ENCODE data around the gene AFF3. TPM values are rescaled to one million over a fixed set of nuclear protein-coding genes. Genes with fewer than 3 reads are reported as not detected.

The AFF3 gene
- total RNA-seq, 2 donors from 2014 or later: 10.8 to 16.2 TPM

- DNase-seq (ENCODE audit: low spot score): no peak
- no peak overlapping the region for H3K27ac ChIP-seq
- H3K9me3 ChIP-seq: no peaks in the 10 kb centered on the region
- H3K4me1 ChIP-seq: peaks cover 0 to 5% of the 10 kb centered on the region in 2 donors
- no peak overlapping the region for H3K4me3 ChIP-seq
- no peak for TF ChIP-seq CTCF (IDR thresholded peaks at IDR 0.05)
- H3K36me3 ChIP-seq: no peaks in the 10 kb centered on the region
- no peaks in the 10 kb centered on the region for H3K27me3 ChIP-seq
These were observed 199.6 kb downstream of the AFF3 start for GRCh38 chr2:99942561-99943347.

GRCh38 chr2:99940963-99941362 lies 201.4 kb downstream of the AFF3 start:
- DNase-seq (ENCODE audit: low spot score): no peak
- H3K4me1 ChIP-seq: peaks cover 0 to 5% of the 10 kb centered on the region in 2 donors
- H3K9me3 ChIP-seq: no peaks in the 10 kb centered on the region
- H3K27ac ChIP-seq: no peak overlapping the region
- no peak for TF ChIP-seq CTCF (IDR thresholded peaks at IDR 0.05)
- no peak overlapping the region for H3K4me3 ChIP-seq
- no peaks in the 10 kb centered on the region for H3K36me3 ChIP-seq
- H3K27me3 ChIP-seq: no peaks in the 10 kb centered on the region

GRCh38 chr2:99939135-99939534 lies 203.3 kb downstream of the AFF3 start:
- Histone ChIP-seq H3K27me3 (no peaks in the 10 kb centered on the region), H3K27ac (no peak overlapping the region), H3K4me3 (no peak overlapping the region), H3K4me1 (peaks cover 0 to 5% of the 10 kb centered on the region in 2 donors), H3K9me3 (no peaks in the 10 kb centered on the region), H3K36me3 (no peaks in the 10 kb centered on the region)
- no peak for DNase-seq (ENCODE audit: low spot score)
- no peak for TF ChIP-seq CTCF (IDR thresholded peaks at IDR 0.05)

- Histone ChIP-seq H3K4me3 (no peak overlapping the region), H3K9me3 (no peaks in the 10 kb centered on the region), H3K27ac (no peak overlapping the region), H3K4me1 (peaks cover 0 to 5% of the 10 kb centered on the region in 2 donors), H3K27me3 (no peaks in the 10 kb centered on the region), H3K36me3 (no peaks in the 10 kb centered on the region)
- no peak for DNase-seq (ENCODE audit: low spot score)
- TF ChIP-seq CTCF (IDR thresholded peaks at IDR 0.05): no peak
These were observed 204.1 kb downstream of the AFF3 start for GRCh38 chr2:99938250-99938649.

- no peak for TF ChIP-seq CTCF (IDR thresholded peaks at IDR 0.05)
- no peaks in the 10 kb centered on the region for H3K27me3 ChIP-seq
- no peak for DNase-seq (ENCODE audit: low spot score)
These were observed 206.3 kb downstream of the AFF3 start for GRCh38 chr2:99936065-99936464.

GRCh38 chr2:99935662-99936061 lies 206.7 kb downstream of the AFF3 start:
- Histone ChIP-seq H3K9me3 (no peaks in the 10 kb centered on the region), H3K27me3 (no peaks in the 10 kb centered on the region), H3K36me3 (no peaks in the 10 kb centered on the region), H3K4me1 (peaks cover 0 to under 1% of the 10 kb centered on the region in 2 donors), H3K4me3 (no peak overlapping the region), H3K27ac (no peak overlapping the region)
- DNase-seq (ENCODE audit: low spot score): no peak
- no peak for TF ChIP-seq CTCF (IDR thresholded peaks at IDR 0.05)

More at GRCh38 chr2:99936065-99936464, 206.3 kb downstream of the AFF3 start:
- no peak overlapping the region for H3K4me3 ChIP-seq
- no peak overlapping the region for H3K27ac ChIP-seq
- peaks cover 0 to 5% of the 10 kb centered on the region in 2 donors for H3K4me1 ChIP-seq
- H3K9me3 ChIP-seq: no peaks in the 10 kb centered on the region
- no peaks in the 10 kb centered on the region for H3K36me3 ChIP-seq
